Hepatocyte (in vitro differentiated cells): Measurements from ENCODE around the gene ANKMY2. TPM values are rescaled to one million over a fixed set of nuclear protein-coding genes. Genes with fewer than 3 reads are reported as not detected.

Experiments
- DNase-seq: peaks from one replicate; pipeline ENCODE4 v3.0.0-alpha.2; 2016; ENCODE audit warnings: low spot score
- H2AFZ ChIP-seq: fragments of 200-600 bp; sonication (generic); 2 replicates; pipeline ENCODE4 v1.6.0; 2016; ENCODE audit warnings: antibody characterized with exemption, mild to moderate bottlenecking
- H3K27ac ChIP-seq: fragments of 200-600 bp; sonication (generic); 2 replicates; pipeline ENCODE4 v1.5.1; 2016; ENCODE audit warnings: mild to moderate bottlenecking
- H3K27me3 ChIP-seq: fragments of 200-600 bp; sonication (generic); 2 replicates; pipeline ENCODE4 v1.6.1; 2016
- H3K36me3 ChIP-seq: fragments of 200-600 bp; sonication (generic); replicated peaks from 2 replicates; pipeline ENCODE4 v1.5.1; 2016; ENCODE audit warnings: low read depth; ENCODE audit not compliant: insufficient read depth
- H3K4me1 ChIP-seq: fragments of 200-600 bp; sonication (generic); 2 replicates; pipeline ENCODE4 v1.5.1; 2016; ENCODE audit warnings: mild to moderate bottlenecking, moderate library complexity; ENCODE audit not compliant: insufficient read depth
- H3K4me2 ChIP-seq: fragments of 200-600 bp; sonication (generic); 2 replicates; pipeline ENCODE4 v1.6.0; 2016
- H3K4me3 ChIP-seq: fragments of 200-600 bp; sonication (generic); 2 replicates; pipeline ENCODE4 v1.5.1; 2016; ENCODE audit warnings: mild to moderate bottlenecking
- H3K79me2 ChIP-seq: fragments of 200-600 bp; sonication (generic); 2 replicates; pipeline ENCODE4 v1.6.0; 2017; ENCODE audit warnings: mild to moderate bottlenecking
- H3K9me2 ChIP-seq: fragments of 200-600 bp; sonication (generic); replicated peaks from 2 replicates; pipeline ENCODE4 v1.6.0; 2017; ENCODE audit warnings: mild to moderate bottlenecking; ENCODE audit not compliant: insufficient read depth
- H3K9me3 ChIP-seq: fragments of 200-600 bp; sonication (generic); 2 replicates; pipeline ENCODE4 v1.5.1; 2016; ENCODE audit warnings: low read depth, mild to moderate bottlenecking
- H4K20me1 ChIP-seq: fragments of 200-600 bp; sonication (generic); 2 replicates; pipeline ENCODE4 v1.6.0; 2016; ENCODE audit warnings: mild to moderate bottlenecking; ENCODE audit not compliant: insufficient read depth, poor library complexity, severe bottlenecking
- EZH2 ChIP-seq: fragments of 200-600 bp; sonication (generic); IDR thresholded peaks from 2 replicates; pipeline ENCODE4 v1.6.1; 2016; ENCODE audit warnings: antibody characterized with exemption, mild to moderate bottlenecking, borderline replicate concordance
- EZH2phosphoT487 ChIP-seq: fragments of 200-600 bp; sonication (generic); IDR thresholded peaks from one replicate; pipeline ENCODE4 v1.6.1; 2018; ENCODE audit warnings: antibody characterized with exemption, mild to moderate bottlenecking, low read depth, moderate library complexity; ENCODE audit not compliant: unreplicated experiment, severe bottlenecking
- WGBS: methylation state at CpG from one replicate; pipeline ENCODE4 v1.1.6; 2016; ENCODE audit warnings: low lambda C conversion rate; ENCODE audit errors: missing lambda C conversion rate; 5-methylcytosine and 5-hydroxymethylcytosine counted together
- polyA plus RNA-seq: library from polyadenylated mRNA; unstranded; fragments of >200 nt; fragmentation: Nextera tagmentation; extraction: Ambion mirVana; gene quantifications from 2 replicates; pipeline ENCODE4 v1.2.1, GENCODE V29; 2016
- total RNA-seq: library from RNA; depleted of rRNA; stranded (reverse); fragments of >200 nt; gene quantifications from 2 replicates; pipeline ENCODE4 v1.2.3, GENCODE V29; 2014
- TF ChIP-seq, protein P1 (sequence below): fragments of 200-600 bp; sonication (generic); IDR thresholded peaks from 2 replicates; pipeline ENCODE4 v1.5.1; 2016; ENCODE audit warnings: antibody characterized with exemption, mild to moderate bottlenecking; ENCODE audit not compliant: poor library complexity

ANKMY2 gene
- total and polyA plus RNA-seq, 2 experiments from 2014 or later: 30.7 to 42.5 TPM

DNA sequence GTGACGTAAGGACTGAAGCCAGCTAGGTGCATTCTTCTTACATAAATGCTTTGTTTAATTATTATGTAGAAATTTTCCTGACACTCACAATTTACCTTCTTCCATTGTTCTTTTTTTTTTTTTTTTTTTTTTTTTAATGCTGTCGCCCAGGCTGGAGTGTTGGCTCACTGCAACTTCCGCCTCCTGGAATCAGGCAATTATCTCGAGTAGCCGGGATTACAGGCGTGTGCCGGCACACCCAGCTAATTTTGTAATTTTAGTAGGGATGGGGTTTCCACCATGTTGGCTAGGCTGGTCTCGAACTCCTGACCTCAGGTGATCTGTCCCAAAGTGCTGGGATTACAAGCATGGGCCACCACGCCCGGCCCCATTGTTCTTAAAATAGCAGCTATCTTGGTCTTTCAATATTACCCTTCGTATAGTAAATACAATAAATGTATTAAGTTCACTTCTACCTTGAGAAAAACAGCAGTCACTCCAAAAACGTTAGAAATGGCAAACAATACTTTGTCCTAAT, 32.5 kb upstream of the ANKMY2 start:
- no peaks in the 10 kb centered on the region for H4K20me1 ChIP-seq
- no peaks in the 10 kb centered on the region for H3K36me3 ChIP-seq
- TF ChIP-seq, protein P1, sequence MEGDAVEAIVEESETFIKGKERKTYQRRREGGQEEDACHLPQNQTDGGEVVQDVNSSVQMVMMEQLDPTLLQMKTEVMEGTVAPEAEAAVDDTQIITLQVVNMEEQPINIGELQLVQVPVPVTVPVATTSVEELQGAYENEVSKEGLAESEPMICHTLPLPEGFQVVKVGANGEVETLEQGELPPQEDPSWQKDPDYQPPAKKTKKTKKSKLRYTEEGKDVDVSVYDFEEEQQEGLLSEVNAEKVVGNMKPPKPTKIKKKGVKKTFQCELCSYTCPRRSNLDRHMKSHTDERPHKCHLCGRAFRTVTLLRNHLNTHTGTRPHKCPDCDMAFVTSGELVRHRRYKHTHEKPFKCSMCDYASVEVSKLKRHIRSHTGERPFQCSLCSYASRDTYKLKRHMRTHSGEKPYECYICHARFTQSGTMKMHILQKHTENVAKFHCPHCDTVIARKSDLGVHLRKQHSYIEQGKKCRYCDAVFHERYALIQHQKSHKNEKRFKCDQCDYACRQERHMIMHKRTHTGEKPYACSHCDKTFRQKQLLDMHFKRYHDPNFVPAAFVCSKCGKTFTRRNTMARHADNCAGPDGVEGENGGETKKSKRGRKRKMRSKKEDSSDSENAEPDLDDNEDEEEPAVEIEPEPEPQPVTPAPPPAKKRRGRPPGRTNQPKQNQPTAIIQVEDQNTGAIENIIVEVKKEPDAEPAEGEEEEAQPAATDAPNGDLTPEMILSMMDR: no peak
- TF ChIP-seq EZH2phosphoT487 (no peak), EZH2 (no peak)
- H3K9me2 ChIP-seq: no peaks in the 10 kb centered on the region
- peak overlapping the region; percentile 59 for H3K27ac ChIP-seq
- 89% methylated on average over 12 of the region's 12 CpGs for WGBS
- peak overlapping the region; percentile 3 for H3K4me2 ChIP-seq
- no peak overlapping the region for H2AFZ ChIP-seq
- H3K9me3 ChIP-seq: no peaks in the 10 kb centered on the region
- no peak for DNase-seq
- H3K79me2 ChIP-seq: peaks cover 33% of the 10 kb centered on the region
- no peaks in the 10 kb centered on the region for H3K4me1 ChIP-seq
- H3K27me3 ChIP-seq: no peaks in the 10 kb centered on the region
- no peak overlapping the region for H3K4me3 ChIP-seq

DNA sequence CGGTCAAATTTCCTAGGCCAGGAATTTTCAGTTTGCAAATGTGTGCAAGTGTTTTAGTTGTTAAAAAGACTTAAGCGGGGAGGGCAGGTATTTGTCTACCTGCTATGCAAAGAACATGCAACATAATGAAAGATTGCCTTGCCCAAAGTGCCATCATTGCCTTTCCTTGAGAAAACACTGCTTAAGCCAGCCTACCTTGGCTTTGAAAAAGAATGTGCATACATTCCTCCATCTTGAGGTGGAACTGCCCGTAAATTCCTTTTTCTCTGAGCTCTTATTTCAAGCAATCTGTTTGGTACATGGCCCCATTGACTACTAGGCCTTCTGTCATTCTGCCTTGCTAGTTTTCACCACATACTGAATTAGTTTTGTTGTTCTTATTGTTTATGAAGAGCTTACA, 29.7 kb upstream of the ANKMY2 start:
- 85% methylated on average over 3 of the region's 3 CpGs for WGBS
- TF ChIP-seq, protein P1: no peak
- TF ChIP-seq EZH2 (no peak), EZH2phosphoT487 (no peak)
- no peaks in the 10 kb centered on the region for H3K9me3 ChIP-seq
- no peak overlapping the region for H3K4me2 ChIP-seq
- no peaks in the 10 kb centered on the region for H3K27me3 ChIP-seq
- no peak overlapping the region for H3K27ac ChIP-seq
- H3K79me2 ChIP-seq: peaks cover 54% of the 10 kb centered on the region
- no peaks in the 10 kb centered on the region for H4K20me1 ChIP-seq
- H3K4me1 ChIP-seq: no peaks in the 10 kb centered on the region
- no peak for DNase-seq
- no peaks in the 10 kb centered on the region for H3K36me3 ChIP-seq
- H3K4me3 ChIP-seq: no peak overlapping the region
- H3K9me2 ChIP-seq: no peaks in the 10 kb centered on the region
- H2AFZ ChIP-seq: no peak overlapping the region

DNA sequence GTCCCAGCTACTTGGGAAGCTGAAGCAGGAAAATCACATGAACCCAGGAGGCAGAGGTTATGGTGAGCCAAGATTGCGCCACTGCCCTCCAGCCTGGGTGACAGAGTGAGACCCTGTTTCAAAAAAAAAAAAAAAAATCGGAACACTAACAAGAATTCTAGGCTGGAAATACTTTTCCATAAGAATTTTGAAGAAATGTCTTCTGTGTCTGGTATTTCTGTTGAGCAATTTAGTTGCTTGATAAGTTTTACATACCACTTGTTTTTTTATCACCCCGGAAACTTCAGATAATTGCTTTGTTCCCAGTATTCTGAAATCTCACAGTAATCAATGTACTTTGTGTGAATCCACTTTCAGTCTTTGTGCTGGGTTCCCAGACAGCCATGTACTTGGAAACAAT, 26.3 kb upstream of the ANKMY2 start:
- TF ChIP-seq EZH2 (no peak), EZH2phosphoT487 (no peak)
- TF ChIP-seq, protein P1: no peak
- Histone ChIP-seq H2AFZ (no peak overlapping the region), H3K79me2 (peaks cover 64% of the 10 kb centered on the region), H3K4me2 (no peak overlapping the region), H3K27me3 (no peaks in the 10 kb centered on the region), H3K4me3 (no peak overlapping the region), H4K20me1 (no peaks in the 10 kb centered on the region), H3K4me1 (peaks cover 18% of the 10 kb centered on the region), H3K9me2 (no peaks in the 10 kb centered on the region), H3K27ac (no peak overlapping the region), H3K36me3 (no peaks in the 10 kb centered on the region), H3K9me3 (no peaks in the 10 kb centered on the region)
- no peak for DNase-seq
- 90% methylated on average over 3 of the region's 3 CpGs for WGBS
